ENCODE data around the gene RPS24. TPM values are rescaled to one million over a fixed set of nuclear protein-coding genes. Genes with fewer than 3 reads are reported as not detected.

The RPS24 gene
- total and polyA plus RNA-seq, 9 of the 15 experiments (the other 6 are each of a cell fraction or from before 2014, with no cell fraction given): 1,947 to 7,307 (median 5,944) TPM

DNA sequence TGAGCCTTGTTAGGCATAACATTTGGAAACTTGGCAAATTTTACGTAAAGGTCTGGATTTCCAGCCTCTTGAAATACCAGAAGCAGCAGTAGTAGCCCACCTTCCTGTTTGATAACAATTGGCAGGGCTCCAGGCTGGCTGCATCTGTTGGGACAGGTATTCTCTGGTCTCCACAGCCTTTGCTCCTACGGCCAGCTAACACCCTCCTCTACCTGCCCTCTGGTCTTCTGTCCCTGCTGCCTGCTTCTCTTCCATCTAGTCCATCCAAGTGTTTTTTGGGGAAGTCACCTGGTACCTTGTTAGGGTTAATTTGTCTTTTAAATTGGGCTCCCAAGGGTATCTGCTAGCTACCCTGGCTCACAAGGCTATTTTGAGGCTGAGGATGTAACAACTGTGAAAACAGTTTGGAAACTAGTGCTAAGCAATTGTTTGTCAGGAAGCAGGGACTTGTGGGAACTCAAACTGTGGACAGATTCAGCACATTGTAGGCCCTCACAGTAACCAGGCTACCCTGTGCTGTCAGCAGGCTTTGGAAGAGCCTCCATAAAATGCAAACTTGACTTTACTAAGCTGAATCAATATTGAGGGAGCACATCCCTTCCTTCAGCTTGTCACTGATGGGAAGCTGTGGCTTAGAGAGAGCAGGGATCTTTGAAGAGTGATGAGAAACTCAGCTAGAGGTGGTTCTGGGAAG lies 8.5 kb downstream of the RPS24 start (continued):
- no peak for TF ChIP-seq ZSCAN32 (CRISPR knock-in tag; IDR thresholded peaks at IDR 0.05)
- no peak for TF ChIP-seq ZNF316 (IDR thresholded peaks at IDR 0.05)
- TF ChIP-seq ZNF551 (CRISPR knock-in tag; IDR thresholded peaks at IDR 0.05): 0 out of 2 replicates have a peak, but pooled peaks have one; percentile 15
- no peak for TF ChIP-seq ZNF695 (CRISPR knock-in tag; IDR thresholded peaks at IDR 0.05)
- TF ChIP-seq POLR2G (IDR thresholded peaks at IDR 0.05; ENCODE audit: low read depth, low read length): peak; percentile 12
- peak; percentile 61 for TF ChIP-seq POLR2AphosphoS5 (IDR thresholded peaks at IDR 0.05; ENCODE audit: control insufficient read depth, insufficient read depth, low read depth, low read length)
- TF ChIP-seq RBM15 (IDR thresholded peaks at IDR 0.05; ENCODE audit: insufficient read depth, low read length): no peak
- peak; percentile 16 for TF ChIP-seq CCNT2 (IDR thresholded peaks at IDR 0.05; ENCODE audit: borderline replicate concordance, extremely low read depth, insufficient read length, low read depth, low read length)
- TF ChIP-seq, protein P1, sequence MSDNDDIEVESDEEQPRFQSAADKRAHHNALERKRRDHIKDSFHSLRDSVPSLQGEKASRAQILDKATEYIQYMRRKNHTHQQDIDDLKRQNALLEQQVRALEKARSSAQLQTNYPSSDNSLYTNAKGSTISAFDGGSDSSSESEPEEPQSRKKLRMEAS (CRISPR knock-in tag; IDR thresholded peaks at IDR 0.05): peak; percentile 28; the same call in 1 of the 2 replicates

- ATAC-seq (peak; percentile 7), FAIRE-seq (no peak), DNase-seq (ENCODE audit: extremely low read depth in 1 of 4, low spot score in 3 of 4) (peak in 1 of 4 experiments; percentile 20)
- no peaks in the 10 kb centered on the region for H3K9me3 ChIP-seq (replicated peaks; ENCODE audit: control insufficient read depth, insufficient read depth, low read depth, low read length)
- peaks cover 51% of the 10 kb centered on the region for H3K36me3 ChIP-seq (ENCODE audit: control insufficient read depth, insufficient read depth, low read length)
- CTCF ChIA-PET (ENCODE audit: low intra/inter-chr PET ratio): no interaction called here
- 81% methylated on average over 6 of the region's 6 CpGs for WGBS (ENCODE audit: insufficient coverage, low coverage, missing lambda C conversion rate)
- no peak overlapping the region for H2AFZ ChIP-seq (ENCODE audit: low read depth, low read length)
- H3K79me2 ChIP-seq (ENCODE audit: control insufficient read depth, insufficient read depth, low read length): peaks cover 42% of the 10 kb centered on the region
- H3K4me3 ChIP-seq: no peak overlapping the region
- H4K20me1 ChIP-seq (replicated peaks; ENCODE audit: control insufficient read depth, insufficient read depth, low read length): peaks cover 72% of the 10 kb centered on the region
- POLR2A ChIA-PET: interaction anchor here (0.6 to 2.0 kb wide), 10 partner anchors 9 to 1230 kb away, joined by 3 to 23 read pairs (median 4); partner anchors contain the start of gene RPS24
- no TSS peak for BruUV-seq (replicated peaks)
- intact Hi-C loops (cut with micrococcal nuclease): loop anchor here (2.0 to 10.0 kb wide), 2 partner anchors 162 to 260 kb away; no protein-coding TSS in a partner anchor
- H3K9me1 ChIP-seq (ENCODE audit: control insufficient read depth, insufficient read depth, low read length): peaks cover 13% of the 10 kb centered on the region
- H3K27me3 ChIP-seq (ENCODE audit: control insufficient read depth in 2 of 2, insufficient read depth in 2 of 2, low read length in 2 of 2): no peaks in the 10 kb centered on the region
- H3K9ac ChIP-seq (ENCODE audit: insufficient read depth in 1 of 2, low read depth in 2 of 2, low read length in 2 of 2): no peak overlapping the region
- in situ Hi-C loops (cut with MboI): loop anchor here (25.0 kb wide), 1 partner anchor 1145 kb away; no protein-coding TSS in a partner anchor
- no peak overlapping the region for H3K4me2 ChIP-seq (ENCODE audit: insufficient read depth, low read length)
- peak overlapping the region; percentile 20; the same call in 1 of the 3 replicates for H3K27ac ChIP-seq (ENCODE audit: extremely low read depth, low read depth, low read length)
- peaks cover 14 to 50% of the 10 kb centered on the region in 2 experiments; a peak in 4 of 5 replicates for H3K4me1 ChIP-seq (replicated peaks in 1 of 2; ENCODE audit: control insufficient read depth in 2 of 2, insufficient read depth in 2 of 2, low read length in 2 of 2)
- no peak for TF ChIP-seq FOS (IDR thresholded peaks at IDR 0.05; ENCODE audit: extremely low read depth, insufficient read length)
- TF ChIP-seq ZNF695 (CRISPR knock-in tag; IDR thresholded peaks at IDR 0.05): 0 out of 2 replicates have a peak, but pooled peaks have one; percentile 35
- TF ChIP-seq SNRNP70 (optimal IDR thresholded peaks at IDR 0.05; ENCODE audit: low read depth, low read length): no peak
- TF ChIP-seq, protein P2, sequence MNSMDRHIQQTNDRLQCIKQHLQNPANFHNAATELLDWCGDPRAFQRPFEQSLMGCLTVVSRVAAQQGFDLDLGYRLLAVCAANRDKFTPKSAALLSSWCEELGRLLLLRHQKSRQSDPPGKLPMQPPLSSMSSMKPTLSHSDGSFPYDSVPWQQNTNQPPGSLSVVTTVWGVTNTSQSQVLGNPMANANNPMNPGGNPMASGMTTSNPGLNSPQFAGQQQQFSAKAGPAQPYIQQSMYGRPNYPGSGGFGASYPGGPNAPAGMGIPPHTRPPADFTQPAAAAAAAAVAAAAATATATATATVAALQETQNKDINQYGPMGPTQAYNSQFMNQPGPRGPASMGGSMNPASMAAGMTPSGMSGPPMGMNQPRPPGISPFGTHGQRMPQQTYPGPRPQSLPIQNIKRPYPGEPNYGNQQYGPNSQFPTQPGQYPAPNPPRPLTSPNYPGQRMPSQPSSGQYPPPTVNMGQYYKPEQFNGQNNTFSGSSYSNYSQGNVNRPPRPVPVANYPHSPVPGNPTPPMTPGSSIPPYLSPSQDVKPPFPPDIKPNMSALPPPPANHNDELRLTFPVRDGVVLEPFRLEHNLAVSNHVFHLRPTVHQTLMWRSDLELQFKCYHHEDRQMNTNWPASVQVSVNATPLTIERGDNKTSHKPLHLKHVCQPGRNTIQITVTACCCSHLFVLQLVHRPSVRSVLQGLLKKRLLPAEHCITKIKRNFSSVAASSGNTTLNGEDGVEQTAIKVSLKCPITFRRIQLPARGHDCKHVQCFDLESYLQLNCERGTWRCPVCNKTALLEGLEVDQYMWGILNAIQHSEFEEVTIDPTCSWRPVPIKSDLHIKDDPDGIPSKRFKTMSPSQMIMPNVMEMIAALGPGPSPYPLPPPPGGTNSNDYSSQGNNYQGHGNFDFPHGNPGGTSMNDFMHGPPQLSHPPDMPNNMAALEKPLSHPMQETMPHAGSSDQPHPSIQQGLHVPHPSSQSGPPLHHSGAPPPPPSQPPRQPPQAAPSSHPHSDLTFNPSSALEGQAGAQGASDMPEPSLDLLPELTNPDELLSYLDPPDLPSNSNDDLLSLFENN (IDR thresholded peaks at IDR 0.05; ENCODE audit: low read depth in 2 of 2, low read length in 2 of 2): no peak
- no peak for TF ChIP-seq MBD2 (IDR thresholded peaks at IDR 0.05; ENCODE audit: borderline replicate concordance, low read depth)
- TF ChIP-seq CCNT2 (IDR thresholded peaks at IDR 0.05; ENCODE audit: borderline replicate concordance, extremely low read depth, insufficient read length, low read depth, low read length): peak; percentile 7
- peak; percentile 51; the same call in 1 of the 2 replicates for TF ChIP-seq POLR2A (conservative IDR thresholded peaks at IDR 0.05)
- TF ChIP-seq PRMT5 (CRISPR knock-in tag; IDR thresholded peaks at IDR 0.05): no peak
These were observed 9.1 kb downstream of the RPS24 start for GRCh38 chr10:78042752-78043104.

All from K562 (cell line).